HEK293 (cell line): Measurements from ENCODE around the gene NDUFS7.
A peak's percentile ranks its signal among the peaks of the same experiment; 100 is the strongest.

Source experiments
- CTCF ChIP-seq: fragments of 450-650 bp; formaldehyde crosslinking; IDR thresholded peaks from 2 replicates; pipeline ENCODE4 v1.5.1; 2016; ENCODE audit warnings: missing biosample characterization, missing genetic modification characterization
- GLIS2 ChIP-seq: fragments of 450-650 bp; formaldehyde crosslinking; IDR thresholded peaks from 2 replicates; pipeline ENCODE4 v1.5.1; 2016; ENCODE audit warnings: missing biosample characterization, missing genetic modification characterization
- KLF17 ChIP-seq: fragments of 450-650 bp; formaldehyde crosslinking; IDR thresholded peaks from 2 replicates; pipeline ENCODE4 v1.5.1; 2016; ENCODE audit warnings: missing biosample characterization, missing genetic modification characterization
- PATZ1 ChIP-seq: fragments of 450-650 bp; formaldehyde crosslinking; IDR thresholded peaks from 2 replicates; pipeline ENCODE4 v1.5.1; 2016; ENCODE audit warnings: missing biosample characterization, missing genetic modification characterization
- PBX3 ChIP-seq: sonication (generic); formaldehyde crosslinking; IDR thresholded peaks from 2 replicates; pipeline ENCODE4 v1.8.1; 2022; ENCODE audit warnings: mild to moderate bottlenecking, moderate library complexity, missing genetic modification reagents
- PRDM4 ChIP-seq: fragments of 450-650 bp; formaldehyde crosslinking; IDR thresholded peaks from 2 replicates; pipeline ENCODE4 v1.5.1; 2017; ENCODE audit warnings: missing biosample characterization, missing genetic modification characterization
- SP7 ChIP-seq: fragments of 450-650 bp; formaldehyde crosslinking; IDR thresholded peaks from 2 replicates; pipeline ENCODE4 v1.5.1; 2016; ENCODE audit warnings: missing biosample characterization, missing genetic modification characterization
- ZBTB17 ChIP-seq: fragments of 450-650 bp; formaldehyde crosslinking; IDR thresholded peaks from 2 replicates; pipeline ENCODE4 v1.5.1; 2016; ENCODE audit warnings: missing biosample characterization, missing genetic modification characterization
- ZBTB8A ChIP-seq: fragments of 450-650 bp; formaldehyde crosslinking; IDR thresholded peaks from 2 replicates; pipeline ENCODE4 v1.5.1; 2016; ENCODE audit warnings: missing biosample characterization, missing genetic modification characterization
- ZEB2 ChIP-seq: fragments of 450-650 bp; formaldehyde crosslinking; IDR thresholded peaks from 2 replicates; pipeline ENCODE4 v1.5.1; 2016; ENCODE audit warnings: missing biosample characterization, missing genetic modification characterization
- ZNF16 ChIP-seq: fragments of 450-650 bp; formaldehyde crosslinking; IDR thresholded peaks from 2 replicates; pipeline ENCODE4 v1.5.1; 2016; ENCODE audit warnings: low read depth, missing biosample characterization, missing genetic modification characterization
- ZNF335 ChIP-seq: fragments of 450-650 bp; formaldehyde crosslinking; conservative IDR thresholded peaks from 2 replicates; pipeline ENCODE4 v1.5.1; 2016; ENCODE audit warnings: missing biosample characterization, missing genetic modification characterization
- ZNF404 ChIP-seq: fragments of 450-650 bp; formaldehyde crosslinking; IDR thresholded peaks from 2 replicates; pipeline ENCODE4 v1.5.1; 2017; ENCODE audit warnings: missing biosample characterization, missing genetic modification characterization
- ZNF518A ChIP-seq: fragments of 450-650 bp; formaldehyde crosslinking; conservative IDR thresholded peaks from 2 replicates; pipeline ENCODE4 v1.5.1; 2016; ENCODE audit warnings: low read depth, missing biosample characterization, missing genetic modification characterization
- ZNF639 ChIP-seq: fragments of 450-650 bp; formaldehyde crosslinking; IDR thresholded peaks from 2 replicates; pipeline ENCODE4 v1.5.1; 2016; ENCODE audit warnings: missing biosample characterization, missing genetic modification characterization
- ZNF660 ChIP-seq: fragments of 450-650 bp; IDR thresholded peaks from 2 replicates; pipeline ENCODE4 v1.5.1; 2018; ENCODE audit warnings: missing biosample characterization, mild to moderate bottlenecking, missing genetic modification characterization
- ZNF768 ChIP-seq: fragments of 450-650 bp; formaldehyde crosslinking; IDR thresholded peaks from 2 replicates; pipeline ENCODE4 v1.5.1; 2018; ENCODE audit warnings: missing biosample characterization, mild to moderate bottlenecking, missing genetic modification characterization
- ZNF792 ChIP-seq: fragments of 450-650 bp; formaldehyde crosslinking; IDR thresholded peaks from 2 replicates; pipeline ENCODE4 v1.5.1; 2016; ENCODE audit warnings: missing biosample characterization, missing genetic modification characterization
- ZNF837 ChIP-seq: fragments of 450-650 bp; formaldehyde crosslinking; IDR thresholded peaks from 2 replicates; pipeline ENCODE4 v1.5.1; 2016; ENCODE audit warnings: missing biosample characterization, missing genetic modification characterization
- ZSCAN16 ChIP-seq: fragments of 450-650 bp; formaldehyde crosslinking; IDR thresholded peaks from 2 replicates; pipeline ENCODE4 v1.5.1; 2016; ENCODE audit warnings: missing biosample characterization, missing genetic modification characterization
- ZSCAN30 ChIP-seq: fragments of 450-650 bp; IDR thresholded peaks from 2 replicates; pipeline ENCODE4 v1.5.1; 2018; ENCODE audit warnings: missing biosample characterization, mild to moderate bottlenecking, missing genetic modification characterization, moderate library complexity
- ZSCAN4 ChIP-seq: fragments of 450-650 bp; formaldehyde crosslinking; IDR thresholded peaks from 2 replicates; pipeline ENCODE4 v1.5.1; 2017; ENCODE audit warnings: missing biosample characterization, missing genetic modification characterization

The NDUFS7 gene

GRCh38 chr19:1406774-1407527, 23.2 kb downstream of the NDUFS7 start (continued):
- TF ChIP-seq PBX3 (CRISPR knock-in tag) (peak; percentile 68; the same call in 1 of the 2 replicates), ZNF335 (tag by site-specific recombination) (peak; percentile 69), ZBTB17 (tag by site-specific recombination) (peak; percentile 62; the same call in 1 of the 2 replicates), GLIS2 (peak; percentile 77; the same call in 1 of the 2 replicates), ZEB2 (tag by site-specific recombination) (peak; percentile 75; the same call in 1 of the 2 replicates), ZSCAN30 (tag by site-specific recombination) (0 out of 2 replicates have a peak, but pooled peaks have one; percentile 25), ZNF792 (no peak), ZNF837 (tag by site-specific recombination) (no peak), ZNF639 (tag by site-specific recombination) (peak; percentile 59; the same call in 1 of the 2 replicates), ZNF518A (no peak), ZNF16 (tag by site-specific recombination) (no peak), PRDM4 (tag by site-specific recombination) (0 out of 2 replicates have a peak, but pooled peaks have one; percentile 25), ZSCAN4 (tag by site-specific recombination) (no peak), ZNF404 (tag by site-specific recombination) (no peak), ZBTB8A (tag by site-specific recombination) (peak; percentile 83), KLF17 (tag by site-specific recombination) (no peak), PATZ1 (tag by site-specific recombination) (peak; percentile 82), ZNF660 (tag by site-specific recombination) (peak; percentile 69; the same call in 1 of the 2 replicates), ZNF768 (no peak; the same call in 1 of the 2 replicates), ZSCAN16 (tag by site-specific recombination) (no peak), CTCF (peak; percentile 85), SP7 (tag by site-specific recombination) (peak; percentile 78)
